ENCODE results near the gene SMU1.

GRCh38 chr9:33105959-33106358 is 29.5 kb upstream of the SMU1 start:
- TF ChIP-seq CTCF (IDR thresholded peaks at IDR 0.05) (no peak), POLR2A (IDR thresholded peaks at IDR 0.05) (no peak), POLR2AphosphoS5 (IDR thresholded peaks at IDR 0.05) (no peak)

All from upper lobe of left lung (tissue), 4 donors.